Middle frontal gyrus (tissue), 1 donor: Measurements from ENCODE around the gene TBC1D7.
A peak's percentile ranks its signal among the peaks of the same experiment; 100 is the strongest.
"Not testable (repeated sequence)": the region's sequence is repeated elsewhere in the genome, so short reads cannot be mapped to it uniquely, and the experiment has no call there.

Experiments
- DNase-seq: peaks from one replicate; pipeline ENCODE4 v3.0.0-alpha.2; 2015; ENCODE audit warnings: low spot score; ENCODE audit errors: extremely low spot score

The TBC1D7 gene

GRCh38 chr6:13355999-13356785 is 27.9 kb upstream of the TBC1D7 start:
- no peak for DNase-seq

- DNase-seq = no peak
These were observed 27.0 kb upstream of the TBC1D7 start for GRCh38 chr6:13355043-13355945.

GRCh38 chr6:13354331-13355042 is 26.1 kb upstream of the TBC1D7 start:
- no peak for DNase-seq

- no peak for DNase-seq
These were observed 23.8 kb upstream of the TBC1D7 start for GRCh38 chr6:13352165-13352564.

- no peak for DNase-seq
These were observed 22.9 kb upstream of the TBC1D7 start for GRCh38 chr6:13351271-13351670.

GRCh38 chr6:13349811-13350506 is 21.6 kb upstream of the TBC1D7 start:
- DNase-seq = no peak

GRCh38 chr6:13348334-13349113 is 20.2 kb upstream of the TBC1D7 start:
- no peak for DNase-seq

- DNase-seq = no peak
These were observed 17.9 kb upstream of the TBC1D7 start for GRCh38 chr6:13346245-13346644.

- no peak for DNase-seq
These were observed 14.2 kb upstream of the TBC1D7 start for GRCh38 chr6:13342414-13343019.

- no peak for DNase-seq
These were observed 11.7 kb upstream of the TBC1D7 start for GRCh38 chr6:13339863-13340630.

- DNase-seq = no peak
These were observed 9.7 kb upstream of the TBC1D7 start for GRCh38 chr6:13338038-13338437.

GRCh38 chr6:13336553-13336952 is 8.2 kb upstream of the TBC1D7 start:
- peak; percentile 74 for DNase-seq

GRCh38 chr6:13334953-13335352 is 6.6 kb upstream of the TBC1D7 start:
- no peak for DNase-seq

- DNase-seq = no peak
These were observed 4.0 kb upstream of the TBC1D7 start for GRCh38 chr6:13332349-13332706.

GRCh38 chr6:13331516-13332348 is 3.4 kb upstream of the TBC1D7 start:
- no peak for DNase-seq

GRCh38 chr6:13328875-13329183 is 492 bp upstream of the TBC1D7 start:
- no peak for DNase-seq

- DNase-seq = no peak
These were observed 654 bp downstream of the TBC1D7 start for GRCh38 chr6:13327691-13328075.

- DNase-seq = not testable (repeated sequence)
These were observed 2.2 kb downstream of the TBC1D7 start for GRCh38 chr6:13326031-13326586.
